OCI-LY3 (cell line): ENCODE results near the gene ANO10.
A peak's percentile ranks its signal among the peaks of the same experiment; 100 is the strongest.

ENCODE experiments used
- H2AFZ ChIP-seq: fragments of 200-600, 300-600 bp; shearing (Covaris generic); 2 replicates; pipeline ENCODE4 v1.6.0; 2014; ENCODE audit warnings: antibody characterized with exemption, low read depth, low read length
- H3K27ac ChIP-seq: fragments of 200-600, 300-600 bp; sonication (generic); 2 replicates; pipeline ENCODE4 v1.5.1; 2014; ENCODE audit warnings: mild to moderate bottlenecking, low read length, moderate library complexity, mixed read lengths
- H3K27me3 ChIP-seq: fragments of 200-600, 300-600 bp; sonication (generic); 2 replicates; pipeline ENCODE4 v1.6.1; 2014; ENCODE audit warnings: low read depth, low read length, mixed read lengths
- H3K36me3 ChIP-seq: fragments of 200-600, 300-600 bp; sonication (generic); replicated peaks from 2 replicates; pipeline ENCODE3; 2014; ENCODE audit warnings: low read depth, low read length, mixed read lengths
- H3K4me1 ChIP-seq: fragments of 300-600, 200-600 bp; sonication (generic); 2 replicates; pipeline ENCODE4 v1.6.1; 2014; ENCODE audit warnings: low read length, mixed read lengths
- H3K4me2 ChIP-seq: fragments of 200-600, 300-600 bp; sonication (generic); 2 replicates; pipeline ENCODE4 v1.6.1; 2014; ENCODE audit warnings: low read length, mixed read lengths
- H3K4me3 ChIP-seq: fragments of 300-600, 200-600 bp; sonication (generic); 2 replicates; pipeline ENCODE4 v1.5.1; 2014; ENCODE audit warnings: antibody characterized with exemption, mild to moderate bottlenecking, low read length, moderate library complexity
- H3K79me2 ChIP-seq: fragments of 300-600, 200-600 bp; shearing (Covaris generic); 2 replicates; pipeline ENCODE4 v1.6.1; 2014; ENCODE audit warnings: mild to moderate bottlenecking, low read length, mixed read lengths
- H3K9ac ChIP-seq: fragments of 300-600, 200-600 bp; shearing (Covaris generic); 2 replicates; pipeline ENCODE4 v1.6.0; 2014; ENCODE audit warnings: mild to moderate bottlenecking, low read length, moderate library complexity
- H3K9me3 ChIP-seq: fragments of 200-600, 300-600 bp; shearing (Covaris generic); 2 replicates; pipeline ENCODE4 v1.6.1; 2014; ENCODE audit warnings: low read length, mixed read lengths; ENCODE audit not compliant: insufficient read depth
- H4K20me1 ChIP-seq: fragments of 200-600, 300-600 bp; sonication (generic); 2 replicates; pipeline ENCODE4 v1.6.1; 2016; ENCODE audit warnings: low read length, mixed read lengths; ENCODE audit not compliant: insufficient read depth
- EZH2phosphoT487 ChIP-seq: fragments of 200-600 bp; shearing (Covaris generic); IDR thresholded peaks from 2 replicates; pipeline ENCODE4 v1.6.1; 2018; ENCODE audit warnings: antibody characterized with exemption, mixed run types, low read depth
- TF ChIP-seq, protein P1 (sequence below): fragments of 200-600, 300-600 bp; sonication (generic); IDR thresholded peaks from 2 replicates; pipeline ENCODE4 v1.5.1; 2014; ENCODE audit warnings: antibody characterized with exemption, low read length, low read depth

Gene ANO10

DNA sequence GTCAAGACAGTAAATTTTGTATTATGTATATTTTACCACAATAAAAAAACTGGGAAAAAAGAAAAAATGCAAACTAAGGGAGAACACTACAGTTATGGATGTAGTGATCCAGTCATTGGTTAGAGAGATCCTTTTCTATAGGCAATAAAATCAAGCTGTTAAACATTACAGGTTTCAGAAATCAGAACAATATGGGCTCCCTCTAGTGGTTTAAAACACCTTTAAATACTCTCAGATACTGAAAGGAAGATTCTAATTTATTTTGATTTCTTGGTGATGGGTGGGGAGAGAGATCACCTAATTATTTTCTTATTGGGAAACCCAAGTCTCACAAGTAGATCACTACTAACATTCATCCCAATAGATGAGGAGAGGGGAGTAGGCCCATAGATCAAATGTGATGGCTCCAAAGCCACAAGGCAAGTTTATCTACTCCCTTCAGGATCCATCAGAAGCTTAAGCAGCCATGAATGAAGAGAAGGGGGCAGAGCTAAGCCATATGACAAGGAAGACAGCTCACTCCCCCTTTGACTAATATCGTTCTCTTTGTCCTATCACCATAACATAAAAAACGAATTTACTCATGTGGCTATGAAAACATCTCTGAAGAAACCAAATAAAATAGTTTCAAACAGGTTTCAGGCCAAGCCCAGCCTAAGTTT, 118.6 kb downstream of the ANO10 start:
- Histone ChIP-seq H2AFZ (no peak overlapping the region), H3K79me2 (0 out of 2 replicates have a peak, but pooled peaks cover 3% of the 10 kb centered on the region), H3K4me3 (no peak overlapping the region), H3K27me3 (no peaks in the 10 kb centered on the region), H4K20me1 (peaks cover 25% of the 10 kb centered on the region), H3K9ac (no peak overlapping the region), H3K4me2 (no peak overlapping the region), H3K27ac (no peak overlapping the region), H3K9me3 (no peaks in the 10 kb centered on the region), H3K36me3 (peaks cover 5% of the 10 kb centered on the region), H3K4me1 (peaks cover 7% of the 10 kb centered on the region)
- TF ChIP-seq EZH2phosphoT487, result no peak
- TF ChIP-seq, protein P1, sequence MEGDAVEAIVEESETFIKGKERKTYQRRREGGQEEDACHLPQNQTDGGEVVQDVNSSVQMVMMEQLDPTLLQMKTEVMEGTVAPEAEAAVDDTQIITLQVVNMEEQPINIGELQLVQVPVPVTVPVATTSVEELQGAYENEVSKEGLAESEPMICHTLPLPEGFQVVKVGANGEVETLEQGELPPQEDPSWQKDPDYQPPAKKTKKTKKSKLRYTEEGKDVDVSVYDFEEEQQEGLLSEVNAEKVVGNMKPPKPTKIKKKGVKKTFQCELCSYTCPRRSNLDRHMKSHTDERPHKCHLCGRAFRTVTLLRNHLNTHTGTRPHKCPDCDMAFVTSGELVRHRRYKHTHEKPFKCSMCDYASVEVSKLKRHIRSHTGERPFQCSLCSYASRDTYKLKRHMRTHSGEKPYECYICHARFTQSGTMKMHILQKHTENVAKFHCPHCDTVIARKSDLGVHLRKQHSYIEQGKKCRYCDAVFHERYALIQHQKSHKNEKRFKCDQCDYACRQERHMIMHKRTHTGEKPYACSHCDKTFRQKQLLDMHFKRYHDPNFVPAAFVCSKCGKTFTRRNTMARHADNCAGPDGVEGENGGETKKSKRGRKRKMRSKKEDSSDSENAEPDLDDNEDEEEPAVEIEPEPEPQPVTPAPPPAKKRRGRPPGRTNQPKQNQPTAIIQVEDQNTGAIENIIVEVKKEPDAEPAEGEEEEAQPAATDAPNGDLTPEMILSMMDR, result peak; percentile 81

DNA sequence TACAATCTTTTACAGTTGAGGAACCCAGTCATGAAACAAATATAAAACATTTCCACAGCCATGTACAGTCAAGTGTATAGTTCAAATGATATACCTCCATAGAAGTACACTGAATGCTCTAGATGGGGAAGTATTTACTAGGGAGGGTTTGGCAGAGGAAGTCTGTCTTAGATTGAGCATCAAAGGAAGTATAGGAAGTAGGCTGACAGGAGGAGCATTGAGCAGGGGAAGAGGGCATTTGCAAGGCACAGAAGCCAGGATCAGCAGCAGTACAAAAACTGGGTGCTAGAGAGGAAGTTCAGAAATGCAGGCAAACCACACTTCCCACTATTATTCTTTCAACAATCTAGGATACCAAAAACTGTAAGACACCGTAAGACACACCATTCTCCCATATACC, 122.6 kb downstream of the ANO10 start:
- Histone ChIP-seq H3K9me3 (no peaks in the 10 kb centered on the region), H3K4me2 (no peak overlapping the region), H3K79me2 (0 out of 2 replicates have a peak, but pooled peaks cover 3% of the 10 kb centered on the region), H3K4me1 (peaks cover 7% of the 10 kb centered on the region), H3K4me3 (no peak overlapping the region), H3K36me3 (peaks cover 5% of the 10 kb centered on the region), H3K27me3 (no peaks in the 10 kb centered on the region), H2AFZ (no peak overlapping the region), H3K9ac (no peak overlapping the region), H4K20me1 (peaks cover 29% of the 10 kb centered on the region), H3K27ac (no peak overlapping the region)
- no peak for TF ChIP-seq EZH2phosphoT487
- TF ChIP-seq, protein P1, result no peak

DNA sequence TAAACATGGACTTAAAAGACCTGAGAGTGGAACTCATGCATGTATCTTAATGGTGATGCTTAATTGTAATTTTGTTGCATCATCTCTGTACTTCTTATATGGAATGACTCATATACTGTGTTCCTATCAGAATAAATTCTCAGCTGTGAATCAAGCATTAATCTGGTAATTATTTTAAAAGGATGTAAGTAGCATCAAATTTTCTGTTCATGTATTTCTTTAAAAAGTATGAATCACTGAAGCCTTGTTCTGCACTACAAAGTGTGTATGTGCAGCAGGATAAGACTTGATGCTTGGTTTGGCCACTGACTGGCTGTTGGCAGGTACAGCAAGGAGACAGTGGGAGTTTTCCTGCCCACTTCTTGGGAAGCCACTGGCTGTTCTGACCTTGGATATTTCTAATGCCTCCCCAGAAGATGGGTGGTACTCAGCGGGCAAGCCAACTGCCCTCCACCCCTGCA, 123.9 kb downstream of the ANO10 start:
- Histone ChIP-seq H3K4me2 (no peak overlapping the region), H4K20me1 (peaks cover 22% of the 10 kb centered on the region), H3K4me1 (peaks cover 7% of the 10 kb centered on the region), H3K4me3 (no peak overlapping the region), H3K9ac (no peak overlapping the region), H3K27me3 (no peaks in the 10 kb centered on the region), H3K27ac (no peak overlapping the region), H3K36me3 (peaks cover 7% of the 10 kb centered on the region), H2AFZ (no peak overlapping the region), H3K79me2 (0 out of 2 replicates have a peak, but pooled peaks cover 3% of the 10 kb centered on the region), H3K9me3 (no peaks in the 10 kb centered on the region)
- TF ChIP-seq, protein P1, result no peak
- no peak for TF ChIP-seq EZH2phosphoT487

DNA sequence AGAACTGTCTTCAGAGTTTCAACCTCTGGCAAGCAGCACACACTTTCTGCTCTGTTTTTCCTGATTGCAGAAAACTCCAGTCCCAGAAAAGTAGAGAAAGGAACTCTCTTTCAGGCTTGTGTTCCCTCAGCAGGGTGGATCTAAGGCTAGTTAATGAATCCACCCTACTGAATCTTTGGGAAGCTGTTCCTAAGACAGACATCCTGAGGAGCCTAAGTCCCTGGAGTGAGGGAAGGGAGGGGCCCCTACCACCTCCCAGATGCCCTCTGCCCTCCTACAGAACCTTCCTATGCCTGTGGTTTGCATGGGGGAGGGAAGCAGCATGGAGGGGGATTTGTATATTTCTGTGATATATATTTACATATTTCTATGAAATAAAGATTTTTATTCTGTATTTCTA, 124.4 kb downstream of the ANO10 start:
- H3K27ac ChIP-seq, result no peak overlapping the region
- no peak overlapping the region for H3K9ac ChIP-seq

More for the DNA sequence above, 124.4 kb downstream of the ANO10 start:
- Histone ChIP-seq H3K4me3 (no peak overlapping the region), H3K79me2 (0 out of 2 replicates have a peak, but pooled peaks cover under 1% of the 10 kb centered on the region), H2AFZ (no peak overlapping the region), H3K27me3 (no peaks in the 10 kb centered on the region), H3K4me2 (no peak overlapping the region), H3K9me3 (no peaks in the 10 kb centered on the region), H3K4me1 (peaks cover 4% of the 10 kb centered on the region), H3K36me3 (peaks cover 5% of the 10 kb centered on the region), H4K20me1 (peaks cover 17% of the 10 kb centered on the region)
- TF ChIP-seq, protein P1, result no peak
- no peak for TF ChIP-seq EZH2phosphoT487
